K562 (cell line): Measurements from ENCODE around the gene SLC22A23. TPM values are rescaled to one million over a fixed set of nuclear protein-coding genes. Genes with fewer than 3 reads are reported as not detected.
A peak's percentile ranks its signal among the peaks of the same experiment; 100 is the strongest.

Source experiments
- CREB3L1 ChIP-seq: fragments of 450-650 bp; IDR thresholded peaks from 2 replicates; pipeline ENCODE4 v1.6.1; 2014; ENCODE audit warnings: low read depth, mild to moderate bottlenecking, moderate library complexity, borderline replicate concordance
- EP300 ChIP-seq: IDR thresholded peaks from 2 replicates; pipeline ENCODE4 v1.6.1; 2012; ENCODE audit warnings: low read length, improper control_type of control experiment
- HDAC1 ChIP-seq, 2 experiments: fragments of 450-650 bp; IDR thresholded peaks; 2 replicates each; pipeline ENCODE4 v1.6.1; 2016 to 2017; ENCODE audit warnings: inconsistent platforms in 1 of 2, mild to moderate bottlenecking in 1 of 2, moderate library complexity in 1 of 2
- HES1 ChIP-seq: fragments of 450-650 bp; IDR thresholded peaks from 2 replicates; pipeline ENCODE4 v1.6.1; 2016; ENCODE audit warnings: low read depth, mild to moderate bottlenecking, moderate library complexity
- HOMEZ ChIP-seq: fragments of 250-450 bp; sonication (Bioruptor Pico); IDR thresholded peaks from 2 replicates; pipeline ENCODE4 v1.4.0; 2020; ENCODE audit warnings: mild to moderate bottlenecking, moderate library complexity
- MAZ ChIP-seq, 2 experiments: fragments of 450-650 bp in 1 of 2; sonication (generic) in 1 of 2; formaldehyde crosslinking; IDR thresholded peaks in 1 of 2; conservative IDR thresholded peaks in 1 of 2; 2 replicates each; pipeline versions ENCODE4 v1.4.0 to v1.5.0; 2020; ENCODE audit warnings: mild to moderate bottlenecking in 1 of 2, missing genetic modification reagents in 1 of 2
- MEIS2 ChIP-seq: fragments of 450-650 bp; IDR thresholded peaks from 2 replicates; pipeline ENCODE4 v1.6.1; 2014; ENCODE audit warnings: mild to moderate bottlenecking; ENCODE audit not compliant: partially characterized antibody
- MTA3 ChIP-seq: fragments of 450-650 bp; formaldehyde crosslinking; IDR thresholded peaks from 2 replicates; pipeline ENCODE4 v1.6.1; 2017; ENCODE audit warnings: mild to moderate bottlenecking, borderline replicate concordance
- NCOA2 ChIP-seq, 2 experiments: fragments of 450-650 bp; IDR thresholded peaks; 2 replicates each; pipeline ENCODE4 v1.6.1; 2018; ENCODE audit warnings: mild to moderate bottlenecking in 2 of 2, moderate library complexity in 1 of 2; ENCODE audit not compliant: partially characterized antibody in 2 of 2
- PATZ1 ChIP-seq: fragments of 250-450 bp; sonication (Bioruptor Pico); IDR thresholded peaks from 2 replicates; pipeline ENCODE4 v1.5.0; 2020; ENCODE audit warnings: mild to moderate bottlenecking, borderline replicate concordance
- POLR2AphosphoS2 ChIP-seq: IDR thresholded peaks from 2 replicates; pipeline ENCODE4 v1.6.1; 2012; ENCODE audit warnings: low read length, improper control_type of control experiment
- RAD51 ChIP-seq: fragments of 450-650 bp; IDR thresholded peaks from 2 replicates; pipeline ENCODE4 v1.7.1; 2016; ENCODE audit warnings: low read depth, mild to moderate bottlenecking, borderline replicate concordance
- RCOR1 ChIP-seq, 2 experiments: IDR thresholded peaks; 2 replicates each; pipeline ENCODE4 v1.6.1; 2012; ENCODE audit warnings: low read depth in 2 of 2, low read length in 2 of 2, borderline replicate concordance in 1 of 2, improper control_type of control experiment in 1 of 2
- SPI1 ChIP-seq: IDR thresholded peaks from 2 replicates; pipeline ENCODE4 v1.6.1; 2011; ENCODE audit warnings: low read depth, low read length, control low read depth, borderline replicate concordance
- ZBTB2 ChIP-seq: fragments of 450-650 bp; IDR thresholded peaks from 2 replicates; pipeline ENCODE4 v1.6.1; 2016; ENCODE audit warnings: antibody characterized with exemption
- polyA plus RNA-seq, 8 experiments: library from polyadenylated mRNA; depleted of rRNA in 4 of 8; stranded (reverse) in 5 of 8; unstranded in 3 of 8; fragments of >200 nt; fragmentation: Nextera tagmentation in 2 of 8; fragmentation: Illumina TruSeq in 1 of 8; extraction: Ambion mirVana in 2 of 8; extraction: Trizol in 1 of 8; gene quantifications; 2 replicates each; pipeline versions ENCODE4 v1.2.1 to v1.2.3, GENCODE V29; 2011 to 2014; ENCODE audit warnings: inconsistent platforms in 1 of 8, missing spikeins in 1 of 8
- total RNA-seq, 7 experiments: library from RNA; depleted of rRNA in 6 of 7; stranded (reverse); fragments of >200 nt in 6 of 7; fragmentation: Illumina TruSeq in 2 of 7; extraction: Trizol in 2 of 7; gene quantifications; 2 replicates each; pipeline versions ENCODE4 v1.2.1 to v1.2.3, GENCODE V29; 2011 to 2021; ENCODE audit warnings: low replicate concordance in 1 of 7

Gene SLC22A23
- total and polyA plus RNA-seq, 9 of the 15 experiments (the other 6 are each of a cell fraction or from before 2014, with no cell fraction given) = 0.30 to 8.7 (median 2.5) TPM

GRCh38 chr6:3356056-3356823, 100.6 kb downstream of the SLC22A23 start (continued):
- TF ChIP-seq MEIS2 (peak; percentile 2), HOMEZ (CRISPR knock-in tag) (0 out of 2 replicates have a peak, but pooled peaks have one; percentile 4), RAD51 (peak; percentile 58), PATZ1 (CRISPR knock-in tag) (0 out of 2 replicates have a peak, but pooled peaks have one; percentile 28), HES1 (peak; percentile 21; the same call in 1 of the 2 replicates), POLR2AphosphoS2 (no peak), MAZ (CRISPR knock-in tag; conservative IDR thresholded peaks at IDR 0.05 in 1 of 2, IDR thresholded peaks at IDR 0.05 in 1 of 2) (0 out of 4 replicates have a peak, but pooled peaks of 1 of the 2 experiments have one; percentile 20), RCOR1 (IDR thresholded peaks at IDR 0.05; ENCODE audit: borderline replicate concordance in 1 of 2, low read depth in 2 of 2, low read length in 2 of 2) (0 out of 4 replicates have a peak, but pooled peaks of 1 of the 2 experiments have one; percentile 30), HDAC1 (IDR thresholded peaks at IDR 0.05) (peak in 1 of 2 experiments; percentile 47; a peak in 2 of 4 replicates), MTA3 (peak; percentile 22; the same call in 1 of the 2 replicates), ZBTB2 (0 out of 2 replicates have a peak, but pooled peaks have one; percentile 19), EP300 (0 out of 2 replicates have a peak, but pooled peaks have one; percentile 17), NCOA2 (IDR thresholded peaks at IDR 0.05; ENCODE audit: partially characterized antibody in 2 of 2) (no peak), SPI1 (peak; percentile 99), CREB3L1 (0 out of 2 replicates have a peak, but pooled peaks have one; percentile 12)
